ENCODE measurements around the gene CTNNA1.
"Not testable (repeated sequence)": the region's sequence is repeated elsewhere in the genome, so short reads cannot be mapped to it uniquely, and the experiment has no call there.

Gene CTNNA1

GRCh38 chr5:138752951-138753793 is at the start of gene CTNNA1:
Gene CTNNA1, plus strand, starts transcription at chr5:138753425. Its CDS starts 28,500 bp downstream, at chr5:138781925.
- peak; percentile 40 to 74 for DNase-seq

- DNase-seq: not testable (repeated sequence)
Measured at GRCh38 chr5:138703777-138704176, 49.4 kb upstream of the CTNNA1 start.

GRCh38 chr5:138705007-138705406 is 48.2 kb upstream of the CTNNA1 start:
- DNase-seq: no peak

GRCh38 chr5:138705567-138705966 is 47.7 kb upstream of the CTNNA1 start:
- DNase-seq: no peak

GRCh38 chr5:138706655-138707480 is 46.4 kb upstream of the CTNNA1 start:
- no peak for DNase-seq

GRCh38 chr5:138708791-138709190 is 44.4 kb upstream of the CTNNA1 start:
- no peak for DNase-seq

- no peak for DNase-seq
Measured at GRCh38 chr5:138709202-138709601, 44.0 kb upstream of the CTNNA1 start.

GRCh38 chr5:138711087-138711486 is 42.1 kb upstream of the CTNNA1 start:
- DNase-seq: no peak

- no peak for DNase-seq
Measured at GRCh38 chr5:138711811-138712210, 41.4 kb upstream of the CTNNA1 start.

- no peak for DNase-seq
Measured at GRCh38 chr5:138712324-138712723, 40.9 kb upstream of the CTNNA1 start.

GRCh38 chr5:138712791-138713190 is 40.4 kb upstream of the CTNNA1 start:
- DNase-seq: no peak

- no peak for DNase-seq
Measured at GRCh38 chr5:138713247-138713646, 40.0 kb upstream of the CTNNA1 start.

GRCh38 chr5:138714694-138715093 is 38.5 kb upstream of the CTNNA1 start:
- DNase-seq: no peak

- DNase-seq: not testable (repeated sequence)
Measured at GRCh38 chr5:138715931-138716432, 37.2 kb upstream of the CTNNA1 start.

GRCh38 chr5:138716456-138716924 is 36.7 kb upstream of the CTNNA1 start:
- DNase-seq: no peak

GRCh38 chr5:138717399-138717798 is 35.8 kb upstream of the CTNNA1 start:
- no peak for DNase-seq

GRCh38 chr5:138719811-138720210 is 33.4 kb upstream of the CTNNA1 start:
- DNase-seq: no peak

GRCh38 chr5:138720840-138721239 is 32.4 kb upstream of the CTNNA1 start:
- DNase-seq: no peak

- no peak for DNase-seq
Measured at GRCh38 chr5:138721979-138722378, 31.2 kb upstream of the CTNNA1 start.

- DNase-seq: no peak
Measured at GRCh38 chr5:138722544-138723177, 30.6 kb upstream of the CTNNA1 start.

- no peak for DNase-seq
Measured at GRCh38 chr5:138724470-138725146, 28.6 kb upstream of the CTNNA1 start.

- peak in 1 of 2 donors; percentile 42 for DNase-seq
Measured at GRCh38 chr5:138725153-138725817, 27.9 kb upstream of the CTNNA1 start.

All from hippocampal formation (tissue), 2 donors.